Breast epithelium (tissue), 3 donors: ENCODE results near the gene KRTAP4-6.
"Not testable (repeated sequence)": the region's sequence is repeated elsewhere in the genome, so short reads cannot be mapped to it uniquely, and the experiment has no call there.

ENCODE experiments used
- CTCF ChIP-seq, 3 donors: fragments of 450-650 bp; IDR thresholded peaks; one replicate each; pipeline ENCODE4 v1.5.1; 2016 to 2017; ENCODE audit warnings: antibody characterized with exemption in 3 of 3, mild to moderate bottlenecking in 3 of 3, moderate library complexity in 3 of 3
- POLR2A ChIP-seq: fragments of 450-650 bp; IDR thresholded peaks from one replicate; pipeline ENCODE4 v1.6.1; 2016; ENCODE audit warnings: antibody characterized with exemption, mild to moderate bottlenecking, moderate library complexity
- POLR2AphosphoS5 ChIP-seq, 3 donors: sonication (generic); formaldehyde crosslinking; IDR thresholded peaks; one replicate each; pipeline ENCODE4 v1.6.1; 2017; ENCODE audit warnings: antibody characterized with exemption in 3 of 3

- not testable (repeated sequence) for TF ChIP-seq POLR2A; POLR2AphosphoS5 (IDR thresholded peaks at IDR 0.05); CTCF (IDR thresholded peaks at IDR 0.05)
Observed at GRCh38 chr17:41099682-41100480, 40.5 kb downstream of the KRTAP4-6 start.
